Hematopoietic multipotent progenitor cell treated with erythropoietin and hydrocortisone succinate and interleukin-3 and kit ligand, for 15 days (in vitro differentiated cells): ENCODE data around the gene INF2.

Experiments used
- DNase-seq: peaks from one replicate; pipeline ENCODE4 v3.0.0-alpha.2; 2015; ENCODE audit warnings: low spot score

The INF2 gene

DNA sequence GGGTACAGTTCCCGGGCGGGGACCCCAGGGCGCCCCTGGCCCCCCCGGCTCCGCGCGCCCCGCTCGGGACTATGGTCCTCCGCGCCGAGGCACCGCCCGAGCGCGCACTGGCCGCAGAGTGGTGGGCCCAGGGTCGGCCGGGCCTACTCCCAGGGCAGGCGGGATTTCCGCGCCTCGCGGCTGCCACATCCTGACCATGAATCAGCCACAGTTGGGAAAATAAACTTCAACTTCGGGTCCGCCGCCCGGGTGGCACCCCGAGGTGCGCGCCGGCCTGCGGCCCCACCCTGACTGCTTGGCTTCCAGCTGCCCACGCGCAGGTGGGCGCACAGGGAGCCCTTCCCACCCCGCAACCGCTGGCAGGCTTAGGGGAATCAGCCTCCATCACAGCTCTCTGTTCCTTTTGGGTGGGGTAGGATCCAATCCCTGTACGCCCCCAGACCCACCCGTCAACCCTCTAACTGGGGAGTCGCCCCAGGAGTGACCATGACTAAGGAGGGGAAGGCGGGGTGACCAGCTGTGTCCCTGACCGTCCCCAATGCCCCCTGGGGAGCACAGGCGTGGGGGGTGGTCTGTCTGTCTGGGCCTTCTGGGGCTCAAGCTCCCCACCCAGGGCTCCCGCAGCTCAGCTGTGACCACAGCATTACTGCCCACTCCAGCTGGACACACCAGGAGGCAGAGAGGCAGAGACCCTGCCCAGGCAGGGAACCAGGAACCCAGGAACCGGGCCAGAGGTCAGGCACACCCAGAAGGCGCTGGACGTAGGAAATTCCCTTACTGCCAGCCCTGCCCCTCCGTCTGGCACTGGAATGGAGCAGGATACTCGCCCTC, 678 bp downstream of the INF2 start:
- peak; percentile 27 for DNase-seq

DNA sequence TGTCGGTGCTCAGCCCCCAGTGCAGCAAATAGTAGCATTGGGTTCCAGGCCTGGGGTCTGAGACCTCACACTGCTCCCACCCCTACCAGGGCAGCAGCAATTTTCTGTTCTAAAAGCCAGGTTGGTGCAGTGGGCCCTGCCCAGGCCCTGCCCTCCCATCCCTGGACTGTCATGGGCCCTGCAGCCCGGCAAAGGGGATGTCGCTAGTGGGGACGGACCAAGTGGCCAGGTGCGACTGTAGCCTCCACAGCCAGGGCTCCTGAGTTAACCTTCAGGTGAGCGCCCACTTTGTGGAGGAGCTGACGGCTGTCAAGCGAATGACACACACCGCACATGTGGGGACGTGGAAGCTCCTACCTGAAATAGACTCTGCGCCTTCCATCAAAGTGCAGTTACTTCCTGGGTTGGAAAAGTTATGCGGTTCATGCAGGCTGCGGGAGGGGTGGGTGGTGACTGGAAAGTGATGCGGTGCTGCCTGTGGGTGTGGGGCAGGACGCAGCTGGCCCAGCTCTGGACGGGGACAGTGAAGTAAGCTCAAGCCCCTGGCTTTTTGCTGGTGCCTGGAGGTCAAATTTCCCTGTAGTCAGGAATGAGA, 1.5 kb downstream of the INF2 start:
- DNase-seq = no peak

DNA sequence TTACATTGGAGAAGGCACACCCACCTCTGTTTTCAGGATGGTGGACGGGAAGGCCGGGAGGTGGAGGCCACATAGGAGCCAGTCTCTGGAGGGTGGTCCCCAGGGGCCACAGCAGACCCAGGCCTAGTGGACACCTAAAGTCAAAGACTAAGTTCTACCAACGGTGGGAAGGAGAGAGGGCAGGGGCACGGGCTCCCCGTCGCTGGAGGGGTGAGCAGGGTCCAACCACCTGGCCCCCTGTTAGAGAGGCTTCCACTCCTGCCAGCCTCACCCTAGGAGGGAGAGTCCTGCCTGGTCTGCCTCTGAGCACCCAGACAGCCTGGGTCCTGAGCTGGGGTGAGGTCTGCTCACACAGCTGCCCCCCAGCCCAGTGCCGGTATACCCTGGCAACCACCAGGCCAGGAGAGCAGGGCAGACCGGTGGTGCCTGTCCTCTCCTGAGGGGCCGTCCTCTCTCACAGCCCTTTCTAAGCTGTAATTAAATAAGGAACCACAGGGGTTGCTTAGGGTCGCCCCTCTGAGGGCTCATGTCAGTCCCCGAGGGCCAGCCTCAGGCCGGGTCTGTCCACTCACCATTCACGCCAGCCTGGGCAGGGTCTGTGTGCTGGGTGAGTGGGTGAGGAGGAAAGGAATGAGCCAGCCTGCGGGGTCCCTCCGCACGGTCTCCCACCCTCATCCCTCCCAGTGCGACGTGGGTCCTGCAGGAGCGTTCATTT, 2.3 kb downstream of the INF2 start:
- no peak for DNase-seq

DNA sequence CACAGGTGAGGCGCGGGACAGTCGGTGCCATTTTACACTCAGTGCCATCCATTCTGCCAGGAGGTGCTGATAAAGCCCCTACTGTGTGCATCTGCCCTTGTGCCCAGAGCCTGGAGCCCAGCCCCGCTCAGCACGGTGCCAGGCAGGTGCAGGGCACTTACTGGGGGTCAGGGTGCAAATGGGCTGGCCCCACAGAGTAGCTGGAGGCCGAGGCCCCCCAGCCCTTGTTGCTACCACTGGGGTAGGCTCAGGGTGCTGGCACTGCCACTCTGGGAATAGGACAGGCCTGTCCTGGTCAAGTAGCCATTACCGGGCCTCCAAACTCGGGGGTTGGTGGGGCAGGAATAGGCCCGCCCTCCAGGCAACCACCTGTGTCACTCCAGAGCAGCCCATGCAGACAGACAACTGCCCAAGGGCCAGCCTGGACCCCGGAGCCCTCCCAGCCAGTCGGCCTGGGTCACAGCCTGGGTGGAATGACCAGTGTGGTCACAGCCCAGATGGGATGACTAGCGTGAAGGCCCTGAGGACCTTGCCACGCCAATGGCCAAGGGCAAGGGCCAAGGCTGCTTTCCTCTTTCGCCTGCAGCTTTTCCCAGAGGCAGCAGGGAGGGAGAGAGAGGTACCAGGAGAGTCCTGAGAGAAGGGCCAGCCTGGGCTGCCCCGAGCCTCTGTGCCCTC, 3.0 kb downstream of the INF2 start:
- DNase-seq = no peak

DNA sequence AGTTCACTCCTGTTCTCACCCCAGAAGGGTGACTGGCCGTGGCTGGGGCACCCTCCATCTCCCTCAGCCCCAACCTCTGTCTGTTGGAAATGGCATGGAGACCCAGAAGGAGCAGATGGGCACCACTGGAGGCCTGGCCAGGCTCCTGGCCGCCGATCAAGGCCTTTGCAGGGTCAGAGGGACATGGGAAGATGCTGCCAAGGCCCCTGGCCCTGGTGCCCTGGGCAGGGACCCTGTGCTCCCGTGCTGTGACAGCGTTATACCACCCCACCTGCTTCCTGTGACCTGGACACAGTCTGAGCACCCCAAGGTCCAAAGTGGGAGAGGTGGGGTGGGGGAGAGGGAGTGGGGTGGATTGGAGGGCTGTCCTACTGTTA, 3.5 kb downstream of the INF2 start:
- no peak for DNase-seq

DNA sequence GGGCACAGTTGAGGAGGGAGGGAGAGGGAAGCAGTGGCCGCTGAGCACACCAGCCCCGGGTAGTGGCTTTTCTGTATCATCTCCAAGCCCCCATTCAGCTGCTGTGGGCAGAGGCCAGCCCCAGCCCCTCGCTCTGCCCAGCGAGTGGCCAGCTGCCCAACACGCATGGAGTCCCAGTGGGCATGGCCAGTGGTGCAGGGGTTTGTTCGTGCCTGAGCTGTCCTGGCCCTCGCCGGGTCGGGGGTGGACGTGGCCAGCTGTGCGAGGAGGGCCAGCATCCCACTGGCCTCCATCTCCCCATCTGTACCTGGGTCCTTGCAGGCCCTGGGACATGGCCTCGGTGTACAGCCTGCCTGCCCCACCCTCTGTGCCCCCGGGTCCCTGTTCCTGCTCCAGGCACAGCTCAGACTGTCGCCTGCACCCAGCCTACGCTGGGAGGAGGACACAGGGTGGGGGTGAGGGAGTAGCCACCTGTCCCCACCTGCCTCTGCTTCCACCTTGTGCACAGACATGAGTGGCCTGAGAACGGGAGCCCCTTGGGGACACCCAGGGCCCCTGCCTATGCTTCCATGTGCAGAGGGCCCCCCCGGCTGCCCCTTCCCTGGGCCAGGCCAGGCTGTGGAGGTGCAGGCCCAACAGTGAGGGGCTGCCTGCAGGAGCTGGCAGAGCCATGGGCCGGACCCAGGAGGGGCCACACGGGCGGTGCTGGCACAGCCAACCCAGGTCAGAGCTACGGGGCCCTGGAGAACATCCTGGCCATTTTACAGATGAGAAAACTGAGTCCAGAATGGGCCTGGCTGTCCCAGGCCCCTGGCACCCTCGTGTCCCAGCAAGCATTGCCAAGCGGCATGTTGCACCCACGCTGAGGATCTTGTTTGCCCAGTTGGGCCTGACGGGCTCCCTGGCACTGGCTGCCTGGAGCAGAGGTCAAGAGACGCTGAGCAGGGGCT, 4.3 kb downstream of the INF2 start:
- DNase-seq = no peak

DNA sequence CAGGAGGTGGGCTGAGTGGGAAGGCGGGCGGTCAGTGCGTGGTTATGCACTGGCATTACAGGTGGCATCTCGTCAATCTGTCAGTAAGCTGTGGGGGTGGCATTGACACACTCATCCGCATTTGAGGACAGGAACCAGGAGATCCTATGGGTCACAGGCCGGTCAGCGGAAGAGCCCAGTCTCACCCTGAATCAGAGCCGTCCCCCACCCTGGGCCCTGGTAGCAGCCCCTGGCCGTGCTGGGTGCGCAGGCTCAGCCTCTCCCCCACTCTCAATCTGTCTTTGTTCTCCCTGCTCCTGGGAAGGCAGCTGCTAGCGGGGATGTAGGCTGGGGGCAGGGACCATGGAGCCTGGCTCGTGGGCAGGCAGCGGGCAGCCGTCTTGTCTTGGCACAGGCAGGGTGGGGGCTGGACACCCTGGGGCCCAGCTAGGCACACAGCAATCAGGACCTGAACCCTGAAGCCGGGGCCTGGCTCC, 5.1 kb downstream of the INF2 start:
- no peak for DNase-seq

DNA sequence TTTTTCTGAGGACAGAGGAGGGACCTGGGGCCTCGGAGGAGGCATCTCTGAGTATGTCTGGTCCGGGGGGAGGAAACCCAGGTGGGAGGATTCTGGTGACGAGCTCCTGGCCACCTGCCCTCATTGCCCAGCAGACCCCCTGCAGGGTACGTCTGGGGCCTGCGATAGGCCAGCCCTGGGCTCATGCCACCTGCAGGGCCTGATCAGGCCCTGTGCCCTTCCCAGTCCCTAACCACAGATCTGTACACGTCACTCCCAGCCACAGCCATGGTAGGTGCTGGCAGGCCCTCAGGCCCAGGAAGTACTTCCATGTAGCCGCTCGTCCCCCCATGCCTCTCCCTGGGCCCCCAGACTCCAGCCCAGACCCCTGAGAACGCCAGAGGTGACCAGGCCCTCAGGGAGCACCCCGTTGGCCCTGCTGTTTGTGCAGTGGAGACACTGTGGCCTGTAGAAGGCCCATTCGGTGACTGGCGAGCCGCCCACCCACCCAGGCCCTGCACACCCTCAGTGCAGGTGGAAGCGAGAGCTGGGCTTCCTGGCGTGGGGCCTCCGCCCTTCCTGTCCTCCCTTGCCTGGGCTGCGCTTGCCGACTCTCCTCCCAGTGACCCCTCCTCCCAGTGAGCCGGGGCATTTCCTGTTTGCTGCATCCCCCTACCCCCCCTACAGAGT, 5.7 kb downstream of the INF2 start:
- peak; percentile 92 for DNase-seq

DNA sequence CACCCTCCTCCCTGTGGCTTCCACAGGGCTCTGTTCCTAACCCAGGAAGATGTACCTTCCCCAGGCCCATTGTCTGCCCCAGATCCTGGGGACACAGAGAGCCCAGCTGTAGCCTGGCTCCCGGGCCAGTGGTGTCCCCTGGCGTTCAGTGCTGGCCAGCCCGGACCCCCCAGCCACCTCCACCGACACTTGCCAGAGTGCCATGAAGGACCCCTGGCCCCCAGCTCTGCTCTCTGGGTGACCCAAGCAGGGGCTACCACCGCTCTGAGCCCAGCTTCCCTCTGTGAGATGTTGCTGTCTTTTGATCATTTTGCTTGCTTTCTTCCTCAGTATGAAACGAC, 6.2 kb downstream of the INF2 start:
- DNase-seq = no peak

DNA sequence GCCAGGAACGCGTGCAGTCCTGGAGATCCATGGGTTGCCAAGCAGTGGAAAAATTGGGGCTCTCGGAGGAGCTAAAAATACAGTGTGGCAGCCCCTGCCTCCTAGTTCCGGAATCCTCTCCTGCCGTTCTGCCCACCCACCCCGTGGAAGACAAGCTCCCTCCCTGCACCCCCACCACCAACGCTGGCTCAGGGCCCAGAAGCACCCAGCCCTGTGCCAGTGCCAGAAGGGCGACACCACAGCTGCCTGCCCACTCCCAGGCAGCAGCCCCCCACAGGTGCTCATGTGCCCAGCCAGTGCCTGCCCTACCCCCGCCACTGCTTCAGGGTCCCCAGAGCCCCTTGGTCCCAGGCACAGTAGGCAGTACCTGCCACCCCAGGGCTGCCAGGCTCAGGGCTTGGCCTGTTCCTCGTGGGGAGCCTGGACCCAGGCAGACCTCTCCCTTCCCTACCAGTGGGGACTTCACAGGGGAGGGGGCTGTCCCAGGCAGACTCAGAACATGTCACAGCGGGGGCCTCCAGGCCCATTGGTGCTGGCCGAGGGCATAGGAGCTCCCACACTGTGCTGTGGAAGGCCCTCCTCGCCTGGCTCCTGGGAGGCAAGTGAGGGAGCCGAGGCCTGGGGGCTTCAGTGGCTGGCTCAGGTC, 7.4 kb downstream of the INF2 start:
- peak; percentile 65 for DNase-seq

DNA sequence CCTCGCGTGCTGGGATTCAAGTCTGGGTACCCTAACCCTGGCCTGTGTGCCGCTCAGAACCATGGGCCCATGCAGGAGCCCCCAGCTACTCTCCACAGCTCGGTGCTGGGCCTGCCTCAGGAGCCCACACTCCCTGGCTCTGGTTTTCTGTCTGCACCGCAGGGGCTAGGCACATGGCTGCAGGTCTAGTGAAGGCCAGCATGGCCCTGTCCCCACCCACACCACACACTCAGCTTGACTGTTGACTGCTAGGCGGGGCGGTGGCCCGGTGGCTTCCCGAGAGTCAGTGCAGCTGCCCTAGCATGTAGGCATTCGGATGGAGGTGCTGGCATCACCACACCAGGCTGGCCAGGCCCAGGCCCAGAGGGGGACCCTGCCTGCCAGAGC, 7.9 kb downstream of the INF2 start:
- DNase-seq = no peak

DNA sequence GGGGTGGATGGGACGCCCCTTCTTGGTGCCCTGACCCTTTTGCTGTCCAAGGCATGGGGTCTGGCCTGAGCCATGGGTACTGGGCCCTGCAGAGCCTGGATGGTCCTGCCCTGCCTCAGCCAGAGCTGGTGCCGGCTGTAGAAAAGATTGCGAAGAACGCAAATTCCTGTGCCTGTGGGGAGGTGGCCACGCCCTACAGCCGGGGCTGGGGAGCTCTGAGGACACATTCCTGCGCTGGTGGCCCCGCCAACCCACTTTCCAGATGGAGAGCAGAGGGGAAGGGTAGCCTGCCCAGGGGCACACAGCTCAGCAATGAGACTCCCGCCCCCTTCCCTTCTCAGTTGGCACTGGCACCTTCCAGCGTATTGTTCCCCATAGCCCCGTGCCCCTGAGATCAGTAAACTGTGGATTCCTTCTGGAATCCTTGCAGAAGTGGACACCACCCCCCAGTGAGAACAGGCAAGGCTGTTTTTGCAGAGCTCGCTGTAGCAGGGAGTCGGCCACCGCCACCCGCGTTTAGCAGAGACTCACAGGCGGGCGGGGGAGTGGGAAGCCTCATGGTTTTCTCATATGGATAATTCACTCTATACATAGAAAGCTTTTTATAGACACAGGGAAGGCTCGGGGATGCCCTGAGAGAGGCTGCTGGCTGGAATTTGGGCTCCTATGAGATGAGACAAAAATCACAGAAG, 8.6 kb downstream of the INF2 start:
- no peak for DNase-seq

DNA sequence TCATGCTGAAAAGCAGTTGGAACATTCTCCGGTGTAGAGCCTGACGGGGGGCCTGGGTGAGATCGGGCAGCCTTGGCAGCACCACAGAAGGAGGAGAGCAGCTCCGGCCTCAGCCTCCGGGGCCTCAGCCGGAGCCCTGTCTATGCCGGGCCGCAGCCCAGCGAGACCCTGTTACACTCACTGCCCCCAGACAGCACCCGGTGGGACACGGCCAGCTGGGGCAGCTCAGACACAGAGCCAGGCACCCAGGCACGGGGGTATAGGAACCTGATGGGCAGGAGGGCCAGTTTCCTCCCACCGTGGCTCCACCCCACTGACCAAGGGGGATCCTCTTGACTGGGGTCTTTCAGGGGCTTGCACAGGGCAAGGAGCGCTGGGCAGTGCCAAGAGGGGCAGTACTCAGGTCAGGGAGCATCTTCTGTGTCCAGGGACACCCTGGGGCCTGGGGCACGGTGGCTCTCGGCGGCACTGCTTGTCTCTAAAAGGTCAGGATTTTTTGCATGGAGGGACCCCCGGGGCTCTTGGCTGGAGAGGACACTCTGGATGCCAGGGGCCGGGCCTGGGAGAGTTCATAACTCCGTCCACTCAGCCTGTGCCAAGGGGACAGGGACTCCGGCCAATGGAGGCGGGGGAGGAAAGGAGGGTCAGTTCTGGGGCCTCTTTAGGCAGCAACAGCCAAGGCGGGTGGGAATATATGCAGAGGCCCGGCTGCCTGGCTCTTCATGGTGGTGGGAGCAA, 9.4 kb downstream of the INF2 start:
- DNase-seq = no peak

DNA sequence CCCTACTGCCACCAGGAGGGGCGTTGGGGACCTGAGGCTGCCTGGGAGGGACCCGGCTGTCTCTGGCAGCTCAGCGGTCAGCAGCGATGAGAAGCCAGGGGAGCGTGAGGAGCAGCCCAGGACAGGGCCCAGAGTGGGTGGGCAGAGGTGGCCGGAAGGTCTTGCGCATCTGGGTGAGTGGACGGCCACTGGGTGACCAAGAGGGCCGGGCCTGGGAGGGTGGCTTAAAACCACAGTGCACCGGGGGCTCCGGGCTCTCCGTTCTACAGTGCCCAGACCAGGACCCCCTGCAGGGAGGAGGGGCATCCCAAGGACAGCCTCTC, 10.0 kb downstream of the INF2 start:
- no peak for DNase-seq

DNA sequence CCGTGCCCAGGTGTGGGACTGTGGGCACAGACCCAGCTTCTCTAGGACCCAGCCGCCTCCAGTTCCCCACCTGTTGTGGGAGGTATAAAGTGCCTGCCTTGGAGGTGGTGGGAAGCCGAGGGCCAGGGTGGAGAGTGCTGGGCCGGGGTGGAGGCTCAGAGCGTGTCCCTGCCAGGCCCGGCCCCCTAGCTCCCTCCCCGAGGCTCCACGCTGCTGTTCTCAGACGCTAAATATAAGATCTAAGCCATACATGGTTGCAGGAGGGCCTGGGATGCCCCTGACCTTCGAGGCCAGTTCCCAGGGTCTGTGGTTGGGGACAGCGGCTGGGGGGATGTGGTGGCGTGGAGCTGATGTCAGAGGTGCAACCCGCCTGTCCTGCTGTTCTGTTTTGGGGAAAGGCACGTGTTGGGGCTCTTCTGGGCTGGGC, 10.8 kb downstream of the INF2 start:
- DNase-seq = no peak

DNA sequence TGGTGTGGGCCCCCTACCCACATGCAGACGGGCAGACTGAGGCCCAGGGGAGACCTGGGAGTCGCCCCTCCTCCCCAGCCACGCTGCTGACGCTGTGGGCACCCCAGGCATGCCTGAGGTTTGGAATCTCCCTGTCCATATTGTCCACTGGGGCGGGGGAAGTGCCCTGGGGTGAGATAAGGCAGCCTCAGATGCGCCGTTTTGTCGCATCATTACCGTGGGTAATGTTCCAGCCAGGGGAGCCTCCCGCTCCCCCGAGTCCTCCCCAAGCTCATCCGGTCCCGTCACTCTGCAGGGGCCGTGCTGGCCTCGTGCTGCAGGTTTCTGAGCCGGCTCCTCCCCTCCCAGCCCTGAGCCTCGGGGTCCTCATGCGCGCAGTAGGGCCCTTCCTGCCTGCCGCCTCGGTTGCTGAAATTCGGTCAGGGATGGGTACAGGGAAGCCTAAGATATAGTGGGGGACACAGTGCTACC, 11.4 kb downstream of the INF2 start:
- DNase-seq = peak; percentile 80

DNA sequence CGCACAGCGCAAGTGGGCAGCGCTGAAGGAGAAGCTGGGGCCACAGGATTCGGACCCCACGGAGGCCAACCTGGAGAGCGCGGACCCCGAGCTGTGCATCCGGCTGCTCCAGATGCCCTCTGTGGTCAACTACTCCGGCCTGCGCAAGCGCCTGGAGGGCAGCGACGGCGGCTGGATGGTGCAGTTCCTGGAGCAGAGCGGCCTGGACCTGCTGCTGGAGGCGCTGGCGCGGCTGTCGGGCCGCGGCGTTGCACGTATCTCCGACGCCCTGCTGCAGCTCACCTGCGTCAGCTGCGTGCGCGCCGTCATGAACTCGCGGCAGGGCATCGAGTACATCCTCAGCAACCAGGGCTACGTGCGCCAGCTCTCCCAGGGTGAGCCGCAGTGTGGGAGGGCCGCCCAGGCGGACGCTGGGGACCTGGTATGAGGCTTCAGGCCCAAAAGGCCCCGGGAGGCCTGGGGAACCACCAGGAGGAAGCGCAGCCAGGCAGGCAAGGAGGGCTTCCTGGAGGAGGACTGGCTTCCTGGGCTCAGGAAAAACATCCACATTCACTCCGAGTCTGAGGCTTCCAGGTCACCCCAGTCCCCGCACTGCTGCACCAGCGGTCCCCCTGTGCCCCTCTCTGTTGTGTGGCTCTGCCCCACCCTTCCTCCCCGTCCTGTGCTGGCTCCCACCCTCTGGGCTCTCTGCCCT, 12.1 kb downstream of the INF2 start:
- DNase-seq = no peak

DNA sequence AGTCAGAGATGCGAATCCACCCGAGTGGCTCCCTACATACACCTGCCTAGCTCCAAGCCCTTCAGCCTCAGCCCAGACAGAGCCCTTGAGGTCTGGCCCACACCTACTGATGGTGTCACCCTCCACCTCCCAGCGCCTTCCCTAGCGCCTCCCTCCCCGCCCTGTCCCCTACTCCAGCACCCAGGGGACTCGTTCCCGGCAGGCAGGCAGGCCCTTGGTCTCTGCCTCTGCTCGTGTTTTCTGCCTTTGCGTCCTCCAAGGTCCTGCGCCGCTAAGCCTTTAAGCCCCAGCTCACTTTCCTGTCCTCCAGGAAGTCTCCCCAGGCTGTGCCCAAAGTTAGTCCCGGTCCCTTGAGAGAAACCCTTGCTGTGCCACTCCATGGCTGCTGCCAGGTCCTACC, 12.7 kb downstream of the INF2 start:
- no peak for DNase-seq

DNA sequence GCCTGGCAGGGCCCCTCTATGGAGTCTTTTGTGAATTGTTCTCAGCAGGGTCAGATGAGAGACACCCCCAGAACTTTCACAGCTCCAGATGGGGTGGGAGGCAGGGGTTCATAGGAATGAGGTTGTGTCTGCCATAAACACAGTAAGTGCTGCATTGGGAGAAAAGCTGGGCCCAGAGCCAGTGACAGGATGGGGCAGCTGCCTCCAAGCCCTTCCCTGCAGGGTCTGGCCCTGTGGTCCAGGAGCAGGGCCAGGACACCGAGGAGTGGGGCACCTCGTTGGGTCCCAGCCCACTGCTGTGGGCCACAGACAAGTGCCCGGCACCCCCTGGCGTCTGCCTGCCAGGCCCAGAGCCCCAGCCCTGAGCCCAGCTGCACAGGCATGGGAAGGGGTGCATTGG, 13.3 kb downstream of the INF2 start:
- no peak for DNase-seq
